HK-2 (cell line): ENCODE results near the gene SYNE1.

ENCODE experiments used
- DNase-seq: peaks from one replicate; pipeline ENCODE4 v3.0.0-alpha.2; 2018; ENCODE audit not compliant: unreplicated experiment

The SYNE1 gene

DNA sequence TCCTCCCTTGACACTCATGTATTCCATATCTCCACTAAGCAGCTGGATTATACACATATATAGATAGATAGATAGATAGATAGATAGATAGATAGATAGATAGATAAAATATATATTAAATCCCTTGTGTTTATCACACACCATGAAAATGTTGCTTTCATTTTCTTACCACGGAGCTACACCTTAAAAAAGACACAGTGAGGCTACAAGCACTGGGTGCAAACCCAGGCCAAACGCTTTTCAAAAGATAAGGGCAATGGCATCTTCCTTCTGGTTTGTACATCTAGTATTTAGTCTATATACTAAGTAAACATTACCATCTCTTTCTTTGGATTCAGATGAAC is 452.6 kb downstream of the SYNE1 start:
- no peak for DNase-seq

DNA sequence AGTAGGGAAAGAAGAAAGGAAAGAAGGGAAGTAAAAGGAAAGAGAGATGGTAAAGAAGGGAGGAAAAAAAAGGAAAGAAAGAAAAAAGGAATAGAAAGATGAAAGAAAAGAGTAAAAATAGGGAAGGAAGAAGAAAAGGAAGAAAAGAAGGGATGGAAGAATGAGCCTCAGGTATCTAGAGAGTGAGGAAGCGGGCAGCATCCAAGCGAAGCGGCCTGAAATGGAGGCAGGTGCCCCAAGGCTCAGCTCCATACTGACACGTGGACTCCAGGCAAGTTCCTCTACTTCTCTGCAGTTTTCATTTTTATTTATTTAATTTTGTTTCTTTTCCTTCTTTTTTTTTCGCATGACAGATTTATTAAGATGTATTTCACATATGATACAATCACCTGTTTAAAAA is 456.6 kb downstream of the SYNE1 start:
- DNase-seq = no peak

GRCh38 chr6:152176268-152176667 is 460.9 kb downstream of the SYNE1 start:
- no peak for DNase-seq

DNA sequence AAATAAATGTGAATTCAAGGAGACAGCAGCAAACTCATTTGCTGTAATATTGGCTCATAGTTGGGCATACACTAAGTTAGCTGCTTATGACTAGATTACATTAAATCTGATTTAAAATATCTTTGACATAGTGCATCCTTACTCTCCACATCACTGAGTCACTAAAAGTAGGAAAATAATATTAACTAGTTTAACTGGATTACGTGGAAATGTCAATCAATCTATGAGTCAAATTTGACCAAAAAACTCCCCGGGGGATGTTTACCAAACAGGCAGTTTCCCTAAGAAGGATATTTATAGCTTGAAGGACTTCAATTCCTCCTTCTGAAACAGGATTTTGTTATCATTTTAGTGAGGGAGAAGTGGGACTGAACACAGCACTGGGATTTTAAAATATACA is 463.2 kb downstream of the SYNE1 start:
- no peak for DNase-seq

DNA sequence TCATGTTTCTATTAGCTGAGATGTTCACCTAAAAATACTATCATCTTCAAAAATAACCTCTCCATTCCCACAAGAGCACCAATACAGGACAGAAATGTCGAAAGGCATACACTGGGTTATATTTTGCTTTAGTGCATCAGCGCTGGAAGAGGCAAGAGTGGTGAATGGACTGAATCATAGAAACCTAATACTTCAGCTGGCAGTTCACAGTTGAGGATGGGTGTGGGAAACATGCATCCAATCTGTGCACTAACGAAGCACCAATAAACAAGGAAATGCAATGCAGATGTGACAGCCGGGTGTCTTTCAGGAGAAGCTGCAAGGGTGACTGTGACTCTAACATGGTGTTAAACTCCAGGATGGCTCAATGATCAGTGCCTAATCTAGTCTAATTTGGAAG is 463.8 kb downstream of the SYNE1 start:
- DNase-seq = no peak

DNA sequence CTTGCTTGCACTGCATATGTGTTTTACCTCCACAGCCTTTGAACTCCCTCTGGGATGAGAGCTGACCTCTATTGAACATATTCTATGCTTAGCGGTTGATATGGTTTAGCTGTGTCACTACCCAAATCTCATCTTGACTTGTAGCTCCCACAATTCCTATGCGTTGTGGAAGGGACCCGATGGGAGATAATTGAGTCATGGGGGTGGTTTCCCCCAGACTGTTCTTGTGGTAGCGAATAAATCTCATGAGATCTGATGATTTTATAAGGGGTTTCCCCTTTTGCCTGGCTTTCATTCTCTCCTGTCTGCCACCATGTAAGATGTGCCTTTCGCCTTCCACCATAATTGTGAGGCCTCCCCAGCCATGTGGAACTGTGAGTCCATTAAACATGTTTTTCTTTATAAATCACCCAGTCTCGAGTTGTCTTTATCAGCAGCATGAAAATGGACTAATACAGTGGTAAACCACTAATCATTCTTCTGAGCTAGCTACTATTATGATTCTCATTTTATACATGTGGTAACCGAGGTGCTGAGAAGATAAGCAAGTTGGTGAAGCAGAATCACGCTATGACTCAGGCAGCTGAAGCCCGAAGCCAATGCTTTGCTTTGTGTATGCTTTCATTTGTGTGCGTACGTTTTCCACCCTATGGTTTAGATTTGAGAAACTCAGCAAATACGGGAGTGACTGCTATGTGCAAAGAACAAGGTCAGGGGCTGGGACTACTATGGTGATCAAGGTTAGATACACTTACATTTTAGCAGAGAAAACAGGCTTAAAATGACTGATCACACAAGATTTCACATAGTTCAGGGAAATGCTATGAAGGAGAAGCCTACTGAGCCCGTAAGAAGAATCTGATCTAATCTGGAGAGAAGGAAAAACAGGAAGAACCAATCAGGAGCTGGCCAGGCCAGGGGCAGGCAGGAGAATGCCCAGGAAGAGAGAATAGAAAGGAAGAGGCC is 466.2 kb downstream of the SYNE1 start:
- DNase-seq = no peak

GRCh38 chr6:152170313-152170701 is 466.9 kb downstream of the SYNE1 start:
- DNase-seq = no peak

DNA sequence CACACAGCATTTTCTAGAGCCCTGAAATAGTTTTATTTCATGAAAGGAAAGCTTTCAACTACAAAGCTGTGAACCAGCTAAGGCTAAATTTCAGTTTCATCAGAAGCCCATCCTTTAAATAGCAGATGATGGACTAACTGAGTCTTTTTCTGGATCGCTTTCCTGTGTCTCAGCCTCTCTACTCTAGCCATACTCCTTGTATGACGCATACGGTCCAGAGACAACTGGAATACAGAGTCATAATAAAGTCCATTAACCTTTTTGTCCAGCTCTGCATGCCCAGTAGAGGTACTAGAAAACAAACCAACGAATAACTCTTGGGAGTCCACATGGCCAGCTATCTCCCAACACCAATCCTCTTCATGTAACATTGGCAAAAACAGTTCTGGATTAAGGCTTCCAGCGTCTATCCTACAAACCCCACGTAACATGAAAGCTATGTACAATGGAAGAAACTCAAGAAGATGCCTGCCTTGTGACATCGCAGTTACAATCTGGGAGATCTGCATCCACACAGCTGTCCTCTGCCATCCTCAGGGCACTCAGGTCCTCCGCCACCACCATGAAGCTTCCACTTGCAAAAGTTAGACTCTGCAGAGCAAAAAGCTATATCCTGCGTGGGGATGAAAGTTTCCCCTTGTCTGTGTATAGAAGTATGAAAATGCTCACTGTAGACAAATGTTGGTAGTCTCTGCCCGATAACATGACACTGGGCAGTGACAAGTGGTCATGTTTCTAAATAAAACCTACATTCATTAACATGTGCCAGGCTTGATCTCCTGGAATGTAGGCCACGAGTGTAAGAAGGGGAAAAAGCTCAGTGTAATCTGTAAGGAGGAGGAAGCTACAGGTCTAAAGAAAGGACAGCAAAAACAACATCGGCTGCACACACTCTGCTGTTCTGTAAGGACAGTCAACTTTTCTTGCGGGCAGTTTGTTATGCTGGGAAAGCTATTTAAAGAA is 469.2 kb downstream of the SYNE1 start:
- DNase-seq = no peak

DNA sequence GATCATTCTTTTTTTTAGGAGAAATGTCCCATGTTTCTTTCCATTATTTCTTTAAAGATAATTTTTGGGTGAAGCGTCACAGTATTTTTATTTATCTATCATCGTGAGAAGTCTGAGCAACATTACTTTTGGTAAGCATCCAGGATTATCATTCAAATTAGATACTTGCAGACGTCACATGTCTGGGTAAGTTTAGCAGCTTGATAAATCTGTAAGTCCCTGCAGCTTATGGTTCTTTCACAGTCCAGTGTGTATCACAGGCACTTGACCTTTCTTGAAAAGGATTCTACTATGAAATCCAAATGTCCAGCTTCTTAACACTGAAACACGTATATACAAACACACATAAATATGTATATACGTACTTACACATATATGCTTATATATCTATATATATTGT is 470.3 kb downstream of the SYNE1 start:
- DNase-seq = no peak

DNA sequence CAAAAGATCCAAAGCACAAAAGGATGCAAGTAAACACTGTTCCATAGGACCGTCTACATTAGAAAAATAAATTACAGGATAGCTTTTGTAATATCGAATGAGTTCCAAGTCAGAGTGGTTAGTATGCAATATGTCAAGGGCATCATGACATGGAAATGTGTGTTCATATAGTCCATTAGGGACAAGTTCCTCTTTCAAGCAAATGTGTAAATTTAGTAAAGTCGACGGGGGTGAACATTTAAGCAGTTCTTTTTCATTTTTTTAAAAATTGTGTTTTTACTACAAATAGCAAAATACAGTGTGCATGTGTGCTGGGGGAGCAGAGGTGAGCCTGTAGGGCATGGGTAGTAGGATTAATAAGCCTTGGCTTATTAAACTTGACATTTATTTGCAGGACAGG is 470.7 kb downstream of the SYNE1 start:
- no peak for DNase-seq

DNA sequence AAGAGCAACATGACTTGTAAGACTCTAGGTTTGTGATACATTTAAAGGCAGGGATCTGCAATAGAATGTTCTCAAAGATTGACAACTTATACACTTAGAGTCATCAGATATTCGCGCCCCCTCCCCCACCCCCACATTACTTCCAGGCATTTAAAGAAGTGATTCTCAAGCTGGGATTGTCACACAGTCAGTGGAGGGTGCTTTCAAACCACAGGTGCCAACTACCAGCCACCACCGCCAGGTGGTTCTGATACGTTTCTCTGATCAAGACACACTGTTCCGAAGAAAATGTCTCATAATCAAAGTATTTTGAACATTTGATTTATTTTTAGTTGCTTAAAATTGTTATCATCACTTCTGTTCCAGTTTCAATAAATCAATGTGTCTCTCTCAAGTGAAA is 472.2 kb downstream of the SYNE1 start:
- DNase-seq = no peak

DNA sequence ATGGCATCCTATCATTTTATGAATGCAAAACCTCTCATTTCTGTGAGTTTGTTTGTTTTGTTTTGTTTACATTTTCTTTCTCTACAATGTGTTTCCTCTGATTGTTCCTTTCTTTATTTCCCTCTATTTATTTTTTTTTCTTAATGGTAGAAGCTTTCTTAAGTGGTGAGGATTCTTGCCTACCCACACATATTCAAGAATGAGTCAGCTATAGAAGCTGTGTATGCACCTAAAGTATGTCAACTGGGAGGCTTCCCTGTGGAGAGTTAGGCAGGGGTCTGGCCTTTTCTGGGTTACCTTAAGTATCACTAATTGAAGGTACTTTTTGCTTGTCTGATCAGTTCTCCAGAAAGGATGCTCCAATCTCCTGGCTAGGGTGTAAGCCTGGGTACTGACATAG is 475.7 kb downstream of the SYNE1 start:
- DNase-seq = no peak

- DNase-seq = no peak
Observed at GRCh38 chr6:152160346-152160745, 476.8 kb downstream of the SYNE1 start.

DNA sequence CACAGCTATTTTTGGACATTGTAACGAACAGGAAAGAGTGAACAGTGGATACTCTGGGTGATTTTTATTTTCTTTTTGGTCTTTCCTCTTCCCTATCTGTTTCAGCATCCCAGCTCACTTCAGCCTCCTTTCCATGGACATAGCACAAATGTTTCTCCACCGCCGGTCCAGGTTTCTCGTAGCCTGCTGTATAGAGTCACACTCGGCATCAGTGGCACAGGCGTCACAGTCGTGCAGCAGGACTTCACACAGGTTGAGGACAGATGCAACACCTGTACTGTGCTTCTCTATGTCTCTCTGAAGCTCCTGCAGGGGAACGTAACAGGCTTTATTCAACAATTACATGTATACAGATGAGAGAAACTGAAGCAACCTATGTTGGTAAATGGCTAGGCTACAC is 481.4 kb downstream of the SYNE1 start:
- no peak for DNase-seq

GRCh38 chr6:152154559-152155356 is 482.4 kb downstream of the SYNE1 start:
- DNase-seq = no peak

DNA sequence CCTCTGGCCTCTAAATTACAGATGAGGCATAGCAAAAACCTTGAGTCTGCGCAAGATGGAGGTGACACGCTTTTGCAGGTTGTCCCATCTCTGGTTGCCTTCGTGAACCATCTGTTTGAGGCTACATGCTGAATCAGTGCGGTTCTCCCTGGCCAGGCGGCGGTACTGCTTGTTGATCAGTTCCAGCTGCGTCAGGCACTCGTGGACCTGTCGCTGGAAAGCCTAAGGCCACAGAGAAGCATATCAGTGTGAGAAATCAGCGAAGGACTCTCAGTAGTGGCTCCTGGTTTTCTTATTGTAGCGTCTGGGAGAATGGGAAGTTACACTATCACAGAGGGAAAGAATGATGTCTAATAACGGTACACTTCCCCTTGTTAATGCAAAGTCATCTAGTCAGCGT is 485.2 kb downstream of the SYNE1 start:
- no peak for DNase-seq

DNA sequence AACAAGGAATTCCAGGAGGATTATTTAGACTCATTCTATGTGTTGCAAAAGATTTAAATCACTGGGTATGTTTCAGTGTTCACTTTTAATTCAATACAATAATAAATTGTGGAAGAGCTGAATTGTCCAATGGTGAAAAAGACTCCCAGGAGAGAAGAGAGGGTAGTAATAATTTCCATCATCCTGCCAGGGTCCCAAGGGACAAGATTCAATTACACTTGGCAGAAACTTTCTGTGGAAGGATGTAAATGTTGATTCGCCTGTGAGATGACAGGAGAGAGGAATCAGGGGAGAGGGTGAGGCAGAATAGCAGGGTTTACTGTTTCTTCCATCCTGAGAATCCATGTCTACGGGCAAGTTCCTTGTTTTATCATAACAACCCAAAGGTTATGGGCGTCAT is 487.0 kb downstream of the SYNE1 start:
- no peak for DNase-seq

GRCh38 chr6:152148412-152148811 is 488.8 kb downstream of the SYNE1 start:
- no peak for DNase-seq

GRCh38 chr6:152147269-152147668 is 489.9 kb downstream of the SYNE1 start:
- DNase-seq = no peak

DNA sequence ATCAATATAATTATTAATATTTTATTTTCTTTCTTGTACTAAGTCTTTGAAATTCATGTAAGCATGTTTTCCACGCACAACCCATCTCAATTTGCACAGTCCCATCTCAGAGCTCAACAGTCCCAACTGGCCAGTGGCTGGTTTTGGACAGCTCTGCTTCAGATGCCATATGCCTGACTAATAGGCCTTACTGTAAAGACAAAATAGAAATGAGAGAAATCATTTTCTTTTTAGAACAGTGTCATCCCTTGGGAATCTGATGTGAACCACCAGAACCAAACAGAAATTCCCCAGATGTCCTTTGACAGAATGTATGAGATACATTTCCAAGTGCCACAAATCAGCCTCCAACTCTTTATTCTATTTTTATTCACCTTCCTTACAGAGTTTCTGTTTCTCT is 490.8 kb downstream of the SYNE1 start:
- no peak for DNase-seq

GRCh38 chr6:152143359-152143758 is 493.8 kb downstream of the SYNE1 start:
- no peak for DNase-seq

DNA sequence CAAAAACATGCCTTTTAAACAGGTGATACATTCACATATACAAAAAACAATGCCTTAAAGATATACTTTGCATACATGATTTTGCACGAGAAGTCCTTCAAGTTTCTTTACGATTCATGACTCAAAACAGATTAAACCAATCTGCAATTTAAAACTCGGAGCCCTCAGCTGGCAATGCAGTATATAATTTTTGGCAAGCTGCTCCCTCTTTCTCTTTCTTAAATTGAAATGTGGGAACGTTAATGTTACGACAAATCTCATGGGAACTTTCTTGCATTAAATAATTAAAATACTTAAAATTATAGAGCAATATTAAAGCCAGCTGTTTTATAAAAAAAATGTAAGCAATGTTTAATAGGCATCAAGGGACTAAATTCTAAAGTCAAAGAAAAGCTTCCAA is 495.1 kb downstream of the SYNE1 start:
- DNase-seq = no peak
